IPS-18a (cell line): ENCODE results near the gene THRA.

Source experiments
- H3K27ac ChIP-seq: one replicate; pipeline ENCODE4 v1.5.1; 2013; ENCODE audit warnings: low read length
- H3K27me3 ChIP-seq: one replicate; pipeline ENCODE4 v1.6.1; 2013; ENCODE audit warnings: mild to moderate bottlenecking, low read length; ENCODE audit not compliant: control insufficient read depth, insufficient read depth
- H3K36me3 ChIP-seq: one replicate; pipeline ENCODE4 v1.6.1; 2013; ENCODE audit warnings: low read depth, low read length; ENCODE audit not compliant: control insufficient read depth
- H3K4me1 ChIP-seq: one replicate; pipeline ENCODE4 v1.6.1; 2013; ENCODE audit warnings: low read depth, low read length; ENCODE audit not compliant: control insufficient read depth
- H3K4me3 ChIP-seq: one replicate; pipeline ENCODE4 v1.5.1; 2013; ENCODE audit warnings: low read length
- H3K9ac ChIP-seq: one replicate; pipeline ENCODE4 v1.6.1; 2013; ENCODE audit warnings: mild to moderate bottlenecking, low read length, moderate library complexity
- H3K9me3 ChIP-seq: one replicate; pipeline ENCODE4 v1.6.1; 2013; ENCODE audit warnings: low read depth, low read length; ENCODE audit not compliant: control insufficient read depth

The THRA gene

DNA sequence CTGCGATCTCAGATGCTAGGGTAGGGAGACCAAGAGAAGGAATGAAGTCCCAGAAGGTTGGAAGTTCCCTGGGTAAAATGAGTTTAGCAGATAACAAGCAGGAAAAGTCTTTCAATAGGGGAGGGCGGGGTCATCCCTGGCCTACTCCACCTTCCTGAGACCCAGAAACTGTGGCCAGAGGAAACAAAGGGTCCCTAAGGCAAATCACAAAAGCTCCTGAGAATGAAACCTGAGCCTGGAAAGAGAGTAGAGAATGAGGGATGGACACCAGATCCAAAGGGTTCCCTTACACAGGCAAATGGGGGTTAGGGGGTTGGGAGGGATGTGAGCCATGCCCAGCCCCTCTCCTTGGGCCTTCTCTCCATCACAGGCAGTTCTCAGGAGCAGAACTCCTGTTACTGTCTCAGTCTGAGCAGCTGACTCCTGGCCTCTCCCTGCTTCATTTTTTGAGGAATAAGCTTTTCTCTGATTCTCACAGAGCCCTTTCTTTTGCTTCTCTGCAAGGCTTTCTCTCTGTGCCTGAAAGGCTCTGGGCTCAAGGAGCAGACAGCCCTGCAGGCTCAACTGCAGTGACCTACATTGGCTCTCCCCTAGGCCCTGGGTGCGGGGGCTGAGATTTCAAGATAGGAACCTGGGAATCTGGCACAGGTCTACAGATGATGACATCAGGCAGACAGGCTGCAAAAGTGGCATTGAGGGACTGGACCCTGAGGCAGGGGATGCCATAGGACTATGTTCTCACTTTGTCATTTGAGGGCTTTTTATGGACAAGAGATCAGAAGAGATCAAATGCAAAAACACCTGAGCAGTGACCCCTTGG is 47.5 kb downstream of the THRA start:
- peaks cover 80% of the 10 kb centered on the region for H3K4me1 ChIP-seq
- no peak overlapping the region for H3K9ac ChIP-seq
- H3K4me3 ChIP-seq = no peak overlapping the region
- H3K9me3 ChIP-seq = no peaks in the 10 kb centered on the region
- no peak overlapping the region for H3K27ac ChIP-seq
- no peaks in the 10 kb centered on the region for H3K36me3 ChIP-seq
- peaks cover 33% of the 10 kb centered on the region for H3K27me3 ChIP-seq

GRCh38 chr17:40111221-40112128 is 48.7 kb downstream of the THRA start:
- Histone ChIP-seq H3K9ac (no peak overlapping the region), H3K4me3 (no peak overlapping the region), H3K36me3 (no peaks in the 10 kb centered on the region), H3K27ac (no peak overlapping the region), H3K4me1 (peaks cover 79% of the 10 kb centered on the region), H3K9me3 (no peaks in the 10 kb centered on the region), H3K27me3 (peaks cover 20% of the 10 kb centered on the region)

- H3K27me3 ChIP-seq = peaks cover 13% of the 10 kb centered on the region
- H3K4me3 ChIP-seq = no peak overlapping the region
- no peak overlapping the region for H3K27ac ChIP-seq
- no peak overlapping the region for H3K9ac ChIP-seq
- H3K4me1 ChIP-seq = peaks cover 71% of the 10 kb centered on the region
- H3K9me3 ChIP-seq = no peaks in the 10 kb centered on the region
- no peaks in the 10 kb centered on the region for H3K36me3 ChIP-seq
Measured at GRCh38 chr17:40112191-40112711, 49.5 kb downstream of the THRA start.

GRCh38 chr17:40112718-40113109 is 49.9 kb downstream of the THRA start:
- Histone ChIP-seq H3K27me3 (peaks cover 8% of the 10 kb centered on the region), H3K9ac (peak overlapping the region; percentile 28), H3K4me3 (no peak overlapping the region), H3K4me1 (peaks cover 67% of the 10 kb centered on the region), H3K27ac (no peak overlapping the region), H3K36me3 (no peaks in the 10 kb centered on the region), H3K9me3 (no peaks in the 10 kb centered on the region)

- Histone ChIP-seq H3K27ac (peak overlapping the region; percentile 97), H3K4me3 (peak overlapping the region; percentile 55), H3K36me3 (no peaks in the 10 kb centered on the region), H3K9me3 (no peaks in the 10 kb centered on the region), H3K4me1 (peaks cover 62% of the 10 kb centered on the region), H3K9ac (peak overlapping the region; percentile 82), H3K27me3 (peaks cover 2% of the 10 kb centered on the region)
Measured at GRCh38 chr17:40113110-40113906, 50.5 kb downstream of the THRA start.

DNA sequence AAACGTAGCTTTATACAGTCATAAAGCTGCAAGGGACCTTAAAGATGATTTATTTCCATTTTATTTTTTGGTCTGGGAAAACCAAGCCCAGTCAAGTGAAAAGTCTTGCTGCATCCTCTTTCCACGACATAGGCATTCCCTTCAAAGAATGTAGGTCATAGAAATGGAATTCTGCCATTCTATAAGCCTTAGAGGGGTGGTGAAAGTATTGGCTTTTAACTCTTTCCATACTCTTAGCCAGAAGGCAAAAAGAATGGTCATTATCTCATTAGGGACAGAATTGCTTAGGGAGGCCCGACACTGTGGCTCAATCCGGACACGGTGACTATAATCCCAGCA is 51.1 kb downstream of the THRA start:
- Histone ChIP-seq H3K4me1 (peaks cover 58% of the 10 kb centered on the region), H3K4me3 (peak overlapping the region; percentile 55), H3K9ac (peak overlapping the region; percentile 82)

DNA sequence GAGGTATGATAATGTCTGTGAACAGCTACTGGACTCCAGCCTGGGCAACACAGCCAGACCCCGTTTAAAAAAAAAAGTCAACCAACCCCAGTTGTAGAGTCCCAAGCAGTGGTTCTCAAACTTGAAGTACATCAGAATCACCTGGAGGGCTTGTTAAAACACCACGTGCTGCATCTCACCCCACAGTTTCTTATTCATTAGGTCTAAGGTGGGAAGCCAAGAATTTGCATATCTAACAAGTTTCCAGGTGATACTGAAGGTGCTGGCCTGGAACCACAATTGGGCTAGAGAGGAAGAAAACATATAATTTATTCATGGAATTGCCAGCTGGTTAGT is 52.3 kb downstream of the THRA start:
- Histone ChIP-seq H3K9me3 (no peaks in the 10 kb centered on the region), H3K9ac (no peak overlapping the region), H3K27ac (no peak overlapping the region), H3K27me3 (no peaks in the 10 kb centered on the region), H3K4me3 (no peak overlapping the region), H3K4me1 (peaks cover 50% of the 10 kb centered on the region), H3K36me3 (no peaks in the 10 kb centered on the region)

More for the DNA sequence above, 51.1 kb downstream of the THRA start:
- Histone ChIP-seq H3K9me3 (no peaks in the 10 kb centered on the region), H3K27ac (peak overlapping the region; percentile 97), H3K27me3 (no peaks in the 10 kb centered on the region), H3K36me3 (no peaks in the 10 kb centered on the region)

- Histone ChIP-seq H3K4me1 (peaks cover 4% of the 10 kb centered on the region), H3K4me3 (peak within 1 kb of the TSS; percentile 99), H3K27me3 (no peaks in the 10 kb centered on the region), H3K9ac (peak within 1 kb of the TSS; percentile 97), H3K36me3 (peaks cover 6% of the 10 kb centered on the region), H3K27ac (peak within 1 kb of the TSS; percentile 96), H3K9me3 (no peaks in the 10 kb centered on the region)
Measured at GRCh38 chr17:40121181-40122135, 58.7 kb downstream of the THRA start, which contains the start of gene MSL1. Gene MSL1 (plus strand): TSS chr17:40121971. CDS start chr17:40122613, 642 bp downstream.

GRCh38 chr17:40122136-40122998 is 59.6 kb downstream of the THRA start:
- H3K4me1 ChIP-seq = peaks cover 4% of the 10 kb centered on the region
- no peaks in the 10 kb centered on the region for H3K9me3 ChIP-seq
- peaks cover 15% of the 10 kb centered on the region for H3K36me3 ChIP-seq
- H3K4me3 ChIP-seq = peak overlapping the region; percentile 99
- no peak overlapping the region for H3K27ac ChIP-seq
- H3K9ac ChIP-seq = peak overlapping the region; percentile 97
- H3K27me3 ChIP-seq = no peaks in the 10 kb centered on the region
